ENCODE measurements around the gene ITIH2.

GRCh38 chr10:7672341-7673134 lies 30.6 kb upstream of the ITIH2 start:
- TF ChIP-seq POLR2AphosphoS5 (IDR thresholded peaks at IDR 0.05) (no peak), POLR2A (IDR thresholded peaks at IDR 0.05) (no peak), CTCF (IDR thresholded peaks at IDR 0.05) (no peak), EP300 (IDR thresholded peaks at IDR 0.05; ENCODE audit: low read depth) (no peak)
